HG02852 (cell line): ENCODE results near the gene DYSF.

Source experiments
- ATAC-seq: cut with Tn5 transposase; IDR thresholded peaks from one replicate; pipeline ENCODE4 v1.9.1; 2021; ENCODE audit warnings: mild to moderate bottlenecking, moderate library complexity; ENCODE audit not compliant: unreplicated experiment

The DYSF gene

GRCh38 chr2:71526141-71526540 is 72.8 kb downstream of the DYSF start:
- ATAC-seq = no peak

- ATAC-seq = no peak
These were observed 73.6 kb downstream of the DYSF start for GRCh38 chr2:71526975-71527374.

GRCh38 chr2:71528131-71528591 is 74.8 kb downstream of the DYSF start:
- ATAC-seq = no peak

GRCh38 chr2:71528749-71529148 is 75.4 kb downstream of the DYSF start:
- ATAC-seq = no peak

GRCh38 chr2:71530211-71530610 is 76.8 kb downstream of the DYSF start:
- no peak for ATAC-seq

GRCh38 chr2:71530641-71531332 is 77.4 kb downstream of the DYSF start:
- ATAC-seq = no peak

GRCh38 chr2:71531522-71532047 is 78.2 kb downstream of the DYSF start:
- ATAC-seq = no peak

GRCh38 chr2:71532327-71532726 is 79.0 kb downstream of the DYSF start:
- no peak for ATAC-seq

- ATAC-seq = no peak
These were observed 80.8 kb downstream of the DYSF start for GRCh38 chr2:71534201-71534600.

- ATAC-seq = no peak
These were observed 81.5 kb downstream of the DYSF start for GRCh38 chr2:71534826-71535225.

- no peak for ATAC-seq
These were observed 82.2 kb downstream of the DYSF start for GRCh38 chr2:71535526-71535925.

GRCh38 chr2:71536226-71536671 is 82.9 kb downstream of the DYSF start:
- ATAC-seq = no peak

- ATAC-seq = no peak
These were observed 84.9 kb downstream of the DYSF start for GRCh38 chr2:71538241-71538640.

GRCh38 chr2:71538656-71539265 is 85.4 kb downstream of the DYSF start:
- no peak for ATAC-seq

- ATAC-seq = no peak
These were observed 87.5 kb downstream of the DYSF start for GRCh38 chr2:71540818-71541217.

GRCh38 chr2:71544919-71545571 is 91.7 kb downstream of the DYSF start:
- no peak for ATAC-seq

GRCh38 chr2:71545572-71546274 is 92.4 kb downstream of the DYSF start:
- peak; percentile 65 for ATAC-seq

GRCh38 chr2:71546275-71546638 is 92.9 kb downstream of the DYSF start:
- peak; percentile 15 for ATAC-seq

- ATAC-seq = no peak
These were observed 93.5 kb downstream of the DYSF start for GRCh38 chr2:71546777-71547281.

GRCh38 chr2:71547616-71548285 is 94.4 kb downstream of the DYSF start:
- no peak for ATAC-seq
